SK-N-MC (cell line): ENCODE results near the gene PLEKHS1.

ENCODE experiments used
- FOXP2 ChIP-seq: optimal IDR thresholded peaks from 2 replicates; pipeline ENCODE3; 2011; ENCODE audit warnings: mild to moderate bottlenecking, moderate library complexity; ENCODE audit not compliant: insufficient read depth; ENCODE audit errors: extremely low read length, control extremely low read depth
- POLR2AphosphoS5 ChIP-seq: IDR thresholded peaks from 2 replicates; pipeline ENCODE4 v1.6.1; 2012; ENCODE audit warnings: mild to moderate bottlenecking, low read depth, low read length, borderline replicate concordance

- TF ChIP-seq POLR2AphosphoS5 (no peak), FOXP2 (no peak)
Observed at GRCh38 chr10:113780681-113781250, 29.3 kb downstream of the PLEKHS1 start.
